Uterus (tissue), 4 donors: ENCODE results near the gene STUB1. TPM values are rescaled to one million over a fixed set of nuclear protein-coding genes. Genes with fewer than 3 reads are reported as not detected.

Experiments used
- DNase-seq, 2 donors: peaks; one replicate each; pipeline ENCODE4 v3.0.0-alpha.2; 2019 to 2020
- H3K27ac ChIP-seq, 2 donors: fragments of 200-600 bp; sonication (generic); 1 replicate in 1 of 2; 2 replicates in 1 of 2; pipeline ENCODE4 v1.5.1; 2016 to 2018
- H3K27me3 ChIP-seq, 2 donors: fragments of 200-600 bp; sonication (generic); one replicate each; pipeline ENCODE4 v1.5.1; 2018 to 2019; ENCODE audit warnings: control low read depth in 1 of 2
- H3K36me3 ChIP-seq, 2 donors: fragments of 200-600 bp; sonication (generic); one replicate each; pipeline ENCODE4 v1.5.1; 2019; ENCODE audit warnings: control low read depth in 1 of 2
- H3K4me1 ChIP-seq, 2 donors: fragments of 200-600 bp; sonication (generic); one replicate each; pipeline ENCODE4 v1.5.1; 2018 to 2019; ENCODE audit warnings: control low read depth in 1 of 2
- H3K4me3 ChIP-seq, 2 donors: fragments of 200-600 bp; sonication (generic); 1 replicate in 1 of 2; 2 replicates in 1 of 2; pipeline ENCODE4 v1.5.1; 2018 to 2019; ENCODE audit warnings: mild to moderate bottlenecking in 1 of 2
- H3K9me3 ChIP-seq, 2 donors: fragments of 200-600 bp; sonication (generic); one replicate each; pipeline ENCODE4 v1.5.1; 2019; ENCODE audit warnings: control low read depth in 1 of 2
- POLR2A ChIP-seq, 2 donors: fragments of 450-650 bp; IDR thresholded peaks; one replicate each; pipeline ENCODE4 v1.6.1; 2016; ENCODE audit warnings: antibody characterized with exemption in 2 of 2, mild to moderate bottlenecking in 1 of 2, moderate library complexity in 1 of 2
- intact Hi-C: fragments of 100-400 bp; cut with DNase I; formaldehyde crosslinking; loops from one replicate; pipeline ENCODE4 v1.15.1; 2023; ENCODE audit warnings: low total_unique reads
- total RNA-seq, 4 donors: library from RNA; depleted of rRNA in 3 of 4; stranded (reverse); fragments of >200 nt in 3 of 4; gene quantifications; one replicate each; pipeline versions ENCODE4 v1.1.0 to v1.2.4, GENCODE V29; 2014 to 2023
- TF ChIP-seq, protein P1 (sequence below), 4 experiments: fragments of 200-600 bp in 2 of 4; fragments of 450-650 bp in 2 of 4; sonication (generic) in 2 of 4; IDR thresholded peaks; one replicate each; pipeline ENCODE4 v1.5.1; 2016 to 2019; ENCODE audit warnings: antibody characterized with exemption in 4 of 4, mild to moderate bottlenecking in 2 of 4, moderate library complexity in 1 of 4
- donor health status: DM: yes; HTN: yes; CAD: no.

The STUB1 gene
- total RNA-seq, 4 donors from 2014 or later = 62.7 to 212 (median 93.3) TPM

DNA sequence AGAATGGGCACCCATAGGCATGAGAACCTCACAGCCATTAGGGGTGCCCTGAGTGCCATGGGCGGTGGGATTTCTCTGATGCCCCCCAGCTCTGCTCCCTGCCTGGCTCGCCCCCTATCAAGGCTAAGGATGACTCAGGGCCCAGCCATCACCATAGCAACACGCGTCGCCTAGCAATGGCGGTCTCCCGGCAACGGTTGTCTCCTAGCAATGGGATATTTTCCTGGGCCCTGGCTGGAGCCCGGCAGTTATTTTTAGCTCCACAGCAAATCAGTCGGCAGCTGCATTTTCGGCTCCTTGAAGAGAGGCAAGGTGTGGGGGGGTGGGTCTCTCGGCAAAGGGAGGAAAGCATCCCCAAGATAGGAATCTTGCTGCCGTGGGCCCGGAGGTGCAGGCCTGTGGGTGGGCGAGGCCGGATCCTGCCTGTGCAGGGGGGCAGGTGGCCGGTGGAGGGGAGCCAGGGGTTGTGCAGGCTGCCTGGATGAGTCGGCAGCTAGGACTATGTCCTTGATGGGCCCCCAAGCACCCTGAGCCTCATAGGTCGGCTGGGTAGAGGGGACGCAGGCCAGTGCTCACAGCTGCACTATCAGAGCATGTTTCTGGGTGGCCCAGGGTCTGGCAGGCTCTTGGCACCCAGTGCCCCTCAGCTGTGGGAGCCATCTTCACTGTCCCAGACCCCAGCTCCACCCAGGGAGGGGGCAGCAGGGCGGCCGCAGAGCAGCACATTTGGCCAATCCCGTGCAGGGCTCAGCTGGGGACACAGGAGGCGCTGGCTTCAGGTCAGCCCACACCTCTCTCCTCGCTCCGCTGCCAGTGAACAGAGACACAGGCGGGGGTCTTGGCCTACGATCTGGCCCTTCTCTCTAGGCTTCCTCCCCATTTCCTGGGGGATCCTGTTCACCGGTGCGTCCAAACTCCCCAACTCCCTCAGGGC, 29.6 kb downstream of the STUB1 start:
- peaks cover 26 to 31% of the 10 kb centered on the region in 2 donors for H3K27me3 ChIP-seq
- intact Hi-C loops = no loop called here

GRCh38 chr16:710500-711075, 30.4 kb downstream of the STUB1 start:
- H3K4me3 ChIP-seq = no peak overlapping the region
- TF ChIP-seq, protein P1, sequence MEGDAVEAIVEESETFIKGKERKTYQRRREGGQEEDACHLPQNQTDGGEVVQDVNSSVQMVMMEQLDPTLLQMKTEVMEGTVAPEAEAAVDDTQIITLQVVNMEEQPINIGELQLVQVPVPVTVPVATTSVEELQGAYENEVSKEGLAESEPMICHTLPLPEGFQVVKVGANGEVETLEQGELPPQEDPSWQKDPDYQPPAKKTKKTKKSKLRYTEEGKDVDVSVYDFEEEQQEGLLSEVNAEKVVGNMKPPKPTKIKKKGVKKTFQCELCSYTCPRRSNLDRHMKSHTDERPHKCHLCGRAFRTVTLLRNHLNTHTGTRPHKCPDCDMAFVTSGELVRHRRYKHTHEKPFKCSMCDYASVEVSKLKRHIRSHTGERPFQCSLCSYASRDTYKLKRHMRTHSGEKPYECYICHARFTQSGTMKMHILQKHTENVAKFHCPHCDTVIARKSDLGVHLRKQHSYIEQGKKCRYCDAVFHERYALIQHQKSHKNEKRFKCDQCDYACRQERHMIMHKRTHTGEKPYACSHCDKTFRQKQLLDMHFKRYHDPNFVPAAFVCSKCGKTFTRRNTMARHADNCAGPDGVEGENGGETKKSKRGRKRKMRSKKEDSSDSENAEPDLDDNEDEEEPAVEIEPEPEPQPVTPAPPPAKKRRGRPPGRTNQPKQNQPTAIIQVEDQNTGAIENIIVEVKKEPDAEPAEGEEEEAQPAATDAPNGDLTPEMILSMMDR (IDR thresholded peaks at IDR 0.05) = no peak
- no peak for TF ChIP-seq POLR2A (IDR thresholded peaks at IDR 0.05)
- H3K4me1 ChIP-seq = peaks cover 0 to 11% of the 10 kb centered on the region in 2 donors
- no peak for DNase-seq
- no peaks in the 10 kb centered on the region for H3K9me3 ChIP-seq
- H3K27ac ChIP-seq = no peak overlapping the region
- intact Hi-C loops = no loop called here
- H3K36me3 ChIP-seq = no peaks in the 10 kb centered on the region
- peaks cover 22 to 29% of the 10 kb centered on the region in 2 donors for H3K27me3 ChIP-seq

More for the DNA sequence above, 29.6 kb downstream of the STUB1 start:
- Histone ChIP-seq H3K27ac (no peak overlapping the region), H3K9me3 (no peaks in the 10 kb centered on the region), H3K4me1 (peaks cover 0 to 10% of the 10 kb centered on the region in 2 donors), H3K4me3 (no peak overlapping the region), H3K36me3 (no peaks in the 10 kb centered on the region)
- no peak for TF ChIP-seq POLR2A (IDR thresholded peaks at IDR 0.05)
- TF ChIP-seq, protein P1 (IDR thresholded peaks at IDR 0.05) = no peak
- DNase-seq = no peak

DNA sequence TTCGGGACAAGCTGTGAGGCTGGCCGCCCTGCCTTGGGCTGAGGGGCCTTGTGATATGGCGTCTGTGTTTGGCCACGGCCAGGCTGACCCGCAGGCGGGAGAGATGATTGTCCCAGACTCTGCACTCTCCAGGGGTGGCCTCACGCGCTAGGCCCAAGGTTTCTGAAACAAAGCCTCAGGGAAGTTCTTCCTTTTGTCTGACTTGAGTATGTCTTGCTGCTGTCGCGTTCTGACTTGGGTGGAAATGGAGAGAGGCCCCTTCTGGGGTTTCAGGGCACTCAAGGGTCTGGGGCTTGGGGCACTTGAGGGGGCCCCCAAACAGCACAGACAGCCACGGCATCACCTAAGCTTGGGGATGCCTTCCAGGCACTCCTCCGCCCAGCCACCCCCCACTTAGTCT, 30.9 kb downstream of the STUB1 start:
- no peaks in the 10 kb centered on the region for H3K36me3 ChIP-seq
- no peak overlapping the region for H3K27ac ChIP-seq
- peaks cover 2 to 12% of the 10 kb centered on the region in 2 donors for H3K4me1 ChIP-seq
- peaks cover 20 to 28% of the 10 kb centered on the region in 2 donors for H3K27me3 ChIP-seq
- no peak overlapping the region for H3K4me3 ChIP-seq
- intact Hi-C loops = no loop called here
- no peak for DNase-seq
- TF ChIP-seq POLR2A (IDR thresholded peaks at IDR 0.05) = no peak
- TF ChIP-seq, protein P1 (IDR thresholded peaks at IDR 0.05) = no peak
- no peaks in the 10 kb centered on the region for H3K9me3 ChIP-seq

DNA sequence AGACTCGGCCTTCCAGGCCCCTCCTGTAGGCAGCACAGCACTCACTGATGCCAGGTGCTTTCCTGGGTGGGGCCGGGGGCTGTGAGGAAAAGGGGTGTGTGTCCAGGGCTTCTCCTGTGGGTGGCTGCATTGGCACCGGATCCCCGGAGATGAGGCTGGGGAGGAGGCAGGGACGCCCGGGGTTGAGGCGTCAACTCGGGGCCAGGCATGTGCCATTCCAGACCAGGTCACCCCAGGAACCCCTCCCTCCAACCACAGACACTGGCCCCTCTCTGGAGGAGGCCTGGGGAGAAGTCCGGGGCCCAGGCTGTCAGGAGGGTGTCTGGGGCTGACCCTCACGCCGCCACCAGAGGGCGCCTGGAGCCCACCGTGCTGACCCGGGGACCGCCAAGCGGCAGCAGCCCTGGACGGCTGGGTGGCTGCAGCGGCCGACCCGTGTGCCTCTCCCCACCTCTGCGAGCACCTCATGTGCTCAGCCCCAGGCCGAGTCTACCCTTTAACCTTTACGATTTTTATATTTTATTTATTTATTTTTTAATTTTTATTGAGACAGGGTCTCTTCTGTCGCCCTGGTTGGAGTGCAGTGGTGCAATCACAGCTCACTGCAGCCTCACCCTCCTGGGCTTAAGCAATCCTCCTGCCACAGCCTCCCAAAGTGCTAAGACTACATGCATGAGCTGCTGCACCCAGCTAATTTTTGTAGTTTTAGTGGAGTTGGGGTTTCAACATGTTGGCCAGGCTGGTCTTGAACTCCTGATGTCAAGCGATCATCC, 31.5 kb downstream of the STUB1 start:
- Histone ChIP-seq H3K36me3 (no peaks in the 10 kb centered on the region), H3K27ac (no peak overlapping the region), H3K27me3 (peaks cover 16 to 22% of the 10 kb centered on the region in 2 donors), H3K4me1 (peaks cover 5 to 14% of the 10 kb centered on the region in 2 donors), H3K4me3 (no peak overlapping the region), H3K9me3 (no peaks in the 10 kb centered on the region)
- TF ChIP-seq, protein P1 (IDR thresholded peaks at IDR 0.05) = peak; percentile 90 to 93 (median 92)
- no peak for TF ChIP-seq POLR2A (IDR thresholded peaks at IDR 0.05)
- peak; percentile 65 to 72 for DNase-seq
- intact Hi-C loops = no loop called here
